HG02678 (cell line): ENCODE results near the gene HEATR5A.
"Not testable (repeated sequence)": the region's sequence is repeated elsewhere in the genome, so short reads cannot be mapped to it uniquely, and the experiment has no call there.

Source experiments
- ATAC-seq: cut with Tn5 transposase; IDR thresholded peaks from one replicate; pipeline ENCODE4 v1.9.1; 2021; ENCODE audit warnings: mild to moderate bottlenecking, moderate library complexity; ENCODE audit not compliant: unreplicated experiment

The HEATR5A gene

DNA sequence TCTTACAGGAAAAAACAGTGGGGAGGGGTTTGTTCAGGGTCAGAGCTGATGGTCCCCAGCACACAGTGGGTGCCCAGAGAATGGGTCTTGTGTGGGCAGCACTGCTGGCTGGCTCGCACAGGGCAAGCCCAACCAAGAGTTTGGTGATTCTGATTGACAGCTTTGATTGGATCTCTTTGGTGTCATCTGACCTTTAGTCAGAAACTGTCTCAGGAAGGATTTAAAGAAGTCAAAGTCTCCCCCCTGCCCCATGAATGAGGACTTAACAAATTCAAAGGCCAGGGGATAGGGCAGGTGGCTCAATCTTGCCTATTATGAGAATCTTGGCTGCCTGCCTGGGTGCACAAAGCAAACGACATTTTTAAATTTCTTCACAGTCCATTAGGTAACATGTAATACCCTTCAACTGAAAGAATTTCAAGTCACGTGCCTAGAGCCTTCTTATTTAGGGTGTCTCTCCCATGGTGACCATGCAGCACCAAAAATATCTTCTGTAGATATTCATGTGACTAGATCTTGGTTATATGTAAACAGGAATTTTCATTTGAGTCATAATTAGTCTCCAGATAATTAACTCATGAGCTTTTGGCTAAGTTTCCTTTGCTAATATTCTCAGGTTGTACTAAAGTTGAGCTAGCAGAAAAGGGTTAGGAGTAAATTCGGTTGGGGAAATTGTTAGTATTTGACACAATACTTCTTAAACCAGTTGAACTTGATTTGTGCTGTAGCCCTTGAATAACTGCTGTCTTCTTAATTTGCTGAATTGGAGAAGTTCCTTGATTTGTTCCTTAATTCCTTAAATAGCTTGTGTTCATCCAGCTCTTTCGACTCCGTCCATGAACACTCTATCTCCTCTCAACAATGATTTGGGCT, 158.3 kb downstream of the HEATR5A start:
- no peak for ATAC-seq

DNA sequence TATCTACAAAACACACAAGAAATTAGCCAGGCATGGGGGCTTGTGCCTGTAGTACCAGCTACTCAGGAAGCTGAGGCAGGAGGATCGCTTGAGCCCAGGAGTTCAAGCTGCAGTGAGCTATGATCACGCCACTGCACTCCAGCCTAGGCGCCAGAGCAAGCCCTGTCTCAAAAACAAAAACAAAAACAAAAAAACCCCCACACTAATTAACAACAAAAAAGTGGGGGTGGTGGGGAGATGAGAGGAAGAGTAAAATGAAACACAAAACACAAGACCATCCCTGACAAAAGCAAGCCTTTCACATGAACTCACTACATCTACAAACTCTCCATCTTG, 158.9 kb downstream of the HEATR5A start:
- no peak for ATAC-seq

DNA sequence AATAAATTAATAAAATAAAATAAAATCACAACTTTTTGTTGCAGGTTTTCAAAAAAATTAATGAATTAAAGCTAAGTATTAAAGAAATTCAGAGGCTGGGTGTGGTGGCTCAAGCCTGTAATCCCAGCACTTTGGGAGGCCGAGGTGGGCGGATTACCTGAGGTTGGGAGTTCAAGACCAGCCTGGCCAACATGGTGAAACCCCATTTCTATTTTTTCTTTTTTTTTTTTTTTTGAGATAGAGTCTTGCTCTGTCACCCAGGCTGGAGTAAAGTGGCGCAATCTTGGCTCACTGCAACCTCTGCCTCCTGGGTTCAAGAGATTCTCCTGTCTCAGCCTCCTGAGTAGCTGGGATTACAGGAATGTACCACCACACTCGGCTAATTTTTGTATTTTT, 161.3 kb downstream of the HEATR5A start:
- ATAC-seq = not testable (repeated sequence)

DNA sequence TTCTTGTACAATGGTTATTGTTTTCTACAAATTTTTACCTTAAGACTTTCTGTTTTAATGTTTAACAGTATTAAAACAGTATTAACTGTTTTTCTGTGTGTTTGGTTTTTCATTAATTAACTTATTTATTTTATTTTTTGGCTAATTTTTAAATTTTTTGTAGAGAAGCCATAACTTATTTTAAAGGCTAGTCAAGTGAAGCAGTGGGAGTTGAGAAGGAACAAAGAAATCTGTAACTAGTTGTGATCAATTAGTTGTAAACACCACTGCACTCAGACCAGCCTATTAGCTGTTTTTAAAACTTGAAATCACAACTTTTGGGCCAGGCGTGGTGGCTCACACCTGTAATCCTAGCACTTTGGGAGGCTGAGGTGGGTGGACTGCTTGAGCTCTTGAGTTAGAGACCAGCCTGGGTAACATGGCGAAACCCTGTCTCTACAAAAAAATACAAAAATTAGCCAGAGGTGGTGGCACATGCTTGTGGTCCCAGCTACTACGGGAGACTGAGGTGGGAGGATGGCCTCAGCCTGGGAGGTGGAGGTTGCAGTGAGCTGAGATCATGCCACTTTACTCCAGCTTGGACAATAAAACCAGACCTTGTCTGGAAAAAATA, 161.8 kb downstream of the HEATR5A start:
- ATAC-seq = no peak

DNA sequence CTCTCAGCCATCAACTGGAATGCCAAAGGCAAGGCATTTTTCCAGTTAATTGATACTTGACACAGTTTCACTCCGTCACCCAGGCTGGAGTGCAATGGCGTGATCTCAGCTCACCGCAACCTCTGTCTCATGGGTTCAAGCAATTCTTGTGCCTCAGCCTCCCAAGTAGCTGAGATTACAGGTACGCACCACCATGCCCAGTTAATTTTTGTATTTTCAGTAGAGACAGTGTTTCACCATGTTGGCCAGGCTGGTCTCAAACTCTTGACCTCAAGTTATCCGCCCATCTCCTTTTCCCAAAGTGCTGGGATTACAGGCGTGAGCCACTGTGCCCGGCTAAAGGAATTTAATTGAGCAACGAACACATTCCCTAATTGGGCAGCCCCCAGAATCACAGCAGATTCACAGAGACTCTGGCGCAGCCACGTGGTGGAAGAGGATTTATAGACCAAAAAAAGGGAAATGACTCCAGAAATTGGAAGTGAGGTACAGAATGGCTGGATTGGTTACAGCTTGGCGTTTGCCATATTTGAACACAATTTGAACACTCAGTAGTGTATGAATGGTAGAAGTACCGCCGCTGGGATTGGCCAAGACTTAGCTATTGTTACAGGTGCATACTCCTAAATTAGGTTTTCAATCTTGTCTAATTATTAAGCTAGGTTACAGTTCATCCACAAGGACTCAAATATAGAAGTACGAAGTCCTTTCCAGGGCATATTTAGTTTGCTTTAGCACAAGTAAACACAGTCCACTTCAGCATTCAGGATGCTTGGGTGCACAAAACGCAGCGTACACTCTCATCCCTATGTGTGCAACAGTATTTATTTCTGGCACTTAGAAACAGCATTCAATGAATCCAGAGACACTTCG, 162.6 kb downstream of the HEATR5A start:
- ATAC-seq = not testable (repeated sequence)

DNA sequence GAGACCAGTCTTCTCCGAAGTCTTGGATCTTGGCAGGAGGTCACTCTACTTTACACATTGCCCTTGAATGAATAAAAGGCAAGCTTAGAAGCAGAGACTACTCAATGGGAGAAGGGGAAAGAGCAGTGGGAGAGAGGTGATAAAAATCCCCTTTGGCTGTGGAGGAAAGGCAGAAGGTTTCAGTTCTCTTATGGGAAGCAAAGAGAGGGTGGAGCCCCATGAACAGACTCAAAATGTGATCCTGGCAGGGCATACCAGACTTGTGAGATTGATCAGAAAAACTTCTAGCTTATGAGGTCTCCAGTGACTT, 163.2 kb downstream of the HEATR5A start:
- ATAC-seq = no peak

DNA sequence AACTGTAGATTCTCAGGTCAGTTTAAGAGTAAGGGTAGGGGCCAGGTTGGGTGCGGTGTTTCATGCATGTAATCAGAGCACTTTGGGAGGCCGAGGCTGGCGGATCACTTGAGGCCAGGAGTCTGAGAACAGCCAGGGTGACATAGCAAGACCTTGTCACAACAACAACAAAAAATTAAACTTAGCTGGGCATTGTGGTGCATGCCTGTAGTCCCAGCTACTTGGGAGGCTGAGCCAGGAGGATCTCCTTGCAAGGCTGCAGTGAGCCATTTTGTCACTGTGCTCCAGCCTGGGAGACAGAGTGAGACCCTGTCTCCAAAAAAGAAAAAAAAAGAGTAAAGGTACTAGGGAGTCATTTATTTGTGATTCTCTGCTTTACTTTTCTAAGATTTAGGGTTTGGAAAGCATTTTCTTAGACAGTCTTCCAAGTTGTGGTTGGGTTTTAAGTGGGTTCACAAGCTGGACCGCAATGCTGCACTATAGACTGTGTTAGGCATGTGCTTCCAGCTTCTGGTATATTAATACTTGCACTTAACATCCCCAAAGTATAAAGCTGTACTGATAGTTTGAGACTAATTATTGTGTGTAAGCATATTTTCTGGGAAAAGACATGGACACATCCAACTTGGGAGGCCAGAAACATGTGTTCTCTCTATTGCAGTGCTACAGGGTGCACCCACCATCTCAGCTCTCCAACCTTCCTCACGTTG, 163.7 kb downstream of the HEATR5A start:
- no peak for ATAC-seq

DNA sequence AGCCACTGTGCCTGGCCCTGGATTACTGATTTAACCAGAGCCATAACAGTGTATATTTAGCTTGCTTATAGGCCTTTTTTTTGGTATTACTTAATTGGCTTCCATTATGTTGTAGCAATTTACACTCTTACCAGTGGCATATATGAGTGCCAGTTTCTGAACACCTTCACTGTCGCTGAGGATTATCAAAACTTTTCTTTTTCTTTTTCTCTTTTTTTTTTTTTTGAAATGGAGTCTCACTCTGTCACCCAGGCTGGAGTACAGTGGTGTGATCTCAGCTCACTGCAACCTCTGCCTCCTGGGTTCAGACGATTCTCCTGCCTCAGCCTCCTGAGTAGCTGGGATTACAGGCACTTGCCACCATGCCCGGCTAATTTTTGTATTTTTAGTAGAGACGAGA, 164.4 kb downstream of the HEATR5A start:
- ATAC-seq = not testable (repeated sequence)

DNA sequence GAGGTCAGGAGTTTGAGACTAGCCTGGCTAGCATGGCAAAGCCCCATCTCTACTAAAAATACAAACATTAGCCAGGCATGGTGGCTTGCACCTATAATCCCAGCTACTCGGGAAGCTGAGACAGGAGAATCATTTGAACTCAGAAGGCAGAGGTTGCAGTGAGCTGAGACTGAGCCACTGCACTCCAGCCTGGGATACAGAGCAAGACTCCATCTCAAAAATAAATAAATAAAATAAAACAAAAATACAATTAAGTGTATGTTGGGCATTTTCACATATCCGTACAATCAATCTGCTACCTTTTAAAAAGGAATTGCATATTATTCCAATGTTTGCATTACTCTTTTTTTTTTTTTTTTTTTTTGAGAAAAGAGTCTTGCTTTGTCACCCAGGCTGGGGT, 165.1 kb downstream of the HEATR5A start:
- ATAC-seq = no peak

DNA sequence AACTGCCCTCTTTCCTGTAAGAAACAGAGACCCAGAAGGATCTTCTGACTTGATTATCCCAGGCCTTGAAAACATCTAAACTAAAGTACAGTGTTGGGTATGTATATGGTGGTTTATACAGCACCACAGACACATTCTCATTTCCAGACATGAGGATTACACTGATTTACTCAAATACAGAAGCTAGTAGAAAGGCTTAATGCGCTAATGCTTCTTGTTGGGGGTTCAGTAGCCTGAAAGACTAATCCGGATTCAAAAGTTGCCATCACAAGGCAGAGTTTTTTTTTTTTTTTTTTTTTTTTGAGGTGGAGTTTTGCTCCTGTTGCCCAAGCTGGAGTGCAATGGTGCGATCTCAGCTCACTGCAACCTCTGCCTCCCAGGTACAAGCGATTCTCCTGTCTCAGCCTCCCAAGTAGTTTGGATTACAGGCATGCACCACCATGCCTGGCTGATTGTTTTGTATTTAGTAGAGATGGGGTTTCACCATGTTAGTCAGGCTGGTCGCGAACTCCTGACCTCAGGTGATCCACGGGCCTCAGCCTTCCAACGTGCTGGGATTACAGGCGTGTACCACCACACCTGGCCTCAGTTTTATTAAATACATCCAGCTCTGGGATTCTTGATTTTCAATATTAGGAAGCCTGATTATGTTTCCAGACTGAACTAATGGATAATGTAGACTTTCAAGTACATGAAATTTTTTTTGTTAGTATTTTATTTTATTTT, 166.4 kb downstream of the HEATR5A start:
- ATAC-seq = no peak

DNA sequence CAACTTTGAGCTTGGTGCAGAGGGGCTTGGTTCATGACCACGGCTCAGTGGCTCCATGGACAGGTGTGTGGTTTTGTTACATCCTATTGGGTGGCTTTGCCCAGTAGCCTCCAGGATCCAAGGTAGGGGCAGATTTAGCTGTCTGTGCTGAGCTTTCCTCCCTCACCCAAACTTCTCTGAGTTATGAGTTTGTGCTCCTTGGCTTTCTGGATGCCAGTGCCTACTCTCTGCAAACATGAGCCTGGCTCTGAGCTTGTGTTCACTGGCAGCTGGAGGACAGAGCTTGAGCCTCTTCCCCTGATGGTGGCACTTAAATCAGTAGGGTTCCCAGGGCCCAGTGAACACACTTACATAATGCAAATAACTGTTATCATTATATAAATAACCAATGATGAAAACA, 167.5 kb downstream of the HEATR5A start:
- no peak for ATAC-seq

DNA sequence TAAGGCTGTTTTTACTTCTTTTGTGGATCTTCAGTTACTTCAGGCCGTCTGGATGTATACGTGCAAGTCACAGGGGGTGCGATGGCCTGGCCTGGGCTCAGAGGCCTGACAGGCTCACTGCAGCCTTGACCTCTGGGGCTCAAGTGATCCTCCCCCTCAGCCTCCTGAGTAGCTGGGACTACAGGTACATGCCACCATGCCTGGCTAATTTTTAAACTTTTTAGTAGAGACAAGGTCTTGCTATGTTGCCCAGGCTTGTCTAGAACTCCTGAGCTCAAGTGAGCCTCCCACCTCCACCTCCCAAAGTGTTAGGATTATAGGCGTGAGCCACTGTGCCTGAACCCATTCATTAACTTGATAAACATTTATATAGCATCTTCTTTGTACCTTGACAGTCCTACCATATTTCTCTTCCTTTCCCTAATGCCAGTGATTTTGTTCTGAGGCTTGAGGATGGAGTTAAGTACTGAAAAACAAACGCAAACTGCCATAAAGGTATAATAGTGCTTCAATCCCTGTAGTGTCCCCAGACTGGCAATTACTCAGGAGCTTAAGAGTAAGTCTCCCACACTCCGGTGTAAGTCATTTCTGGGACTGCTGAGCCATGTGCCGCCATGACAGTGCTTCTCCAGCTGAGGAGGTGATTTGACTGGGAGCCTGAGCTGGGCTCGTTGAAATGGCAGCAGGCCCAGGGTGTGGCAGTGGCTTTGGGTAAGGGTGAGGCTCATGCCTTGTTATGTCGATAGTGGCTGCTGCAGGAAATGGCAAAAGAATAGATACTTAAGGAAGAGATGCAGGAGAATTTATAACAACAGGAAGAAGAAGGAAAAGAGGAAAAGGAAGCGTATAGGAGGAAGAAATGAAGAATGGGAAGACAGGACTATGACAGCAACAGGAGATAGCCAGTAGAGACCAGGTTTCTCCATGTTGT, 169.1 kb downstream of the HEATR5A start:
- ATAC-seq = no peak

DNA sequence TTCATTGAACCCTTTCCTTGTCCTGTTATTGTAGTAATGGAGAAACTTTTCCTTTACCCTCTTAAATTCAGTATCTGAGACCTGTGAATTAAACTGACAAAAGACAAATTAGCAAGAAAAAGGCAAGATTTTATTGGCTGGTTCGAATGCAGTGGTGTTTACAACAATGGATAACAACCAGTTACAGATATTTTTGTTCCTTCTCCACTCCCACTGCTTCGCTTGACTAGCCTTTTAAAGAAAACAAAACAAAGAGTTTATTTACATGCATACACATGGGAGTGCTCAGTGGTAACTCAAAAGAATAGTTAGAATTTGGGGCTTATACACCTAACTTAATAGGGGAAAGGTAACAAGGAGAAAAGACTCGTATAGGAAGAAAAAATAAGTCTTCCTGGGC, 175.7 kb downstream of the HEATR5A start:
- ATAC-seq = no peak

DNA sequence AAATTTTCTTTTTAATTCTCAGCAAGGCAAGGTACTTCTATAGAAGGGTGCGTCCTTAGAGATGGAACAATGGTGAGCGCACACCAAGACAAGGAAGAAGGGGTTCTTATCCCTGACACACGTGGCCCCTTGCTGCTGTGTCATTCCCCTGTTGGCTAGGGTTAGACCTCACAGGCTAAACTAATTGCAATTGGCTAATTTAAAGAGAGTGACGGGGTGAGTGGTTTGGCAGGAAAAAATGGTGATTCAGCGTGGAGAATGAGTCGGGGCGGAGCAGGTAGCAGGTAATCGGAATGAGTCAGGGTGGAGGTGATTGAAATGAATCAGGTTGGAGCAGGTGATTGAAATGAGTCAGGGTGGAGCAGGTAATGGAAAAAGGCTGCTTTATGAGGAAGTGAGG, 176.5 kb downstream of the HEATR5A start:
- ATAC-seq = no peak

DNA sequence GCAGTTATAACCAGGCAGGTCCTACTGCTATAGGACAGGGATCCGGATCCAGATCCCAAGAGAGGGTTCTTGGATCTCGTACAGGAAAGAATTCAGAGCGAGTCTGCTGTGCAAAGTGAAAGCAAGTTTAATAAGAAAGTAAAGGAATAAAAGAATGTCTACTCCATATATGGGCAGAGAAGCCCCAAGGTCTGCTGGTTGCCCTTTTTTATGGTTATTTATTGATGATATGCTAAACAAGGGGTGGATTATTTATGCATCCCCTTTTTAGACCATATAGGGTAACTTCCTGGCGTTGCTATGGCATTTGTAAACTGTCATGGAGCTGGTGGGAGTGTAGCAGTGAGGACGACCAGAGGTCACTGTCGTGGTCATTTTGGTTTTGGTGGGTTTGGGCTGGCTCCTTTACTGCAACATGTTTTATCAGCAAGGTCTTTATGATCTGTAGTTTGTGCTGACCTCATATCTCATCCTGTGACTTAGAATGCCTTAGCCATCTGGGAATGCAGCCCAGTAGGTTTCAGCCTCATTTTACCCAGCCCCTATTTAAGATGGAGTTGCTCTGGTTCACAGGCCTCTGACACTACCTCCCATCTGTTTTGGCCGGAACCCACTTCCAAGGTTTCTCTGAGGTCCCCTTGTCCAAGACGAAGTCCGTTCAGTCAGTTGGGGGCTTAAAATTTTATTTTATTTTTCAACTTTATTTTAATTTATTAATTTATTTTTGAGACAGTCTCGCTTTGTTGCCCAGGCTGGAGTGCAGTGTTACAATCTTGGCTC, 178.0 kb downstream of the HEATR5A start:
- ATAC-seq = not testable (repeated sequence)
